DMS79 treated with DMSO at 0.1 percent for 48 hours (cell line): ENCODE results near the gene AGAP9.
"Not testable (repeated sequence)": the region's sequence is repeated elsewhere in the genome, so short reads cannot be mapped to it uniquely, and the experiment has no call there.

Experiments used
- DNase-seq: peaks from one replicate; lab custom pipeline; 2025; lab: John Stamatoyannopoulos, UW

AGAP9 gene

GRCh38 chr10:47457528-47457820, 66.0 kb downstream of the AGAP9 start:
- no peak for DNase-seq

DNA sequence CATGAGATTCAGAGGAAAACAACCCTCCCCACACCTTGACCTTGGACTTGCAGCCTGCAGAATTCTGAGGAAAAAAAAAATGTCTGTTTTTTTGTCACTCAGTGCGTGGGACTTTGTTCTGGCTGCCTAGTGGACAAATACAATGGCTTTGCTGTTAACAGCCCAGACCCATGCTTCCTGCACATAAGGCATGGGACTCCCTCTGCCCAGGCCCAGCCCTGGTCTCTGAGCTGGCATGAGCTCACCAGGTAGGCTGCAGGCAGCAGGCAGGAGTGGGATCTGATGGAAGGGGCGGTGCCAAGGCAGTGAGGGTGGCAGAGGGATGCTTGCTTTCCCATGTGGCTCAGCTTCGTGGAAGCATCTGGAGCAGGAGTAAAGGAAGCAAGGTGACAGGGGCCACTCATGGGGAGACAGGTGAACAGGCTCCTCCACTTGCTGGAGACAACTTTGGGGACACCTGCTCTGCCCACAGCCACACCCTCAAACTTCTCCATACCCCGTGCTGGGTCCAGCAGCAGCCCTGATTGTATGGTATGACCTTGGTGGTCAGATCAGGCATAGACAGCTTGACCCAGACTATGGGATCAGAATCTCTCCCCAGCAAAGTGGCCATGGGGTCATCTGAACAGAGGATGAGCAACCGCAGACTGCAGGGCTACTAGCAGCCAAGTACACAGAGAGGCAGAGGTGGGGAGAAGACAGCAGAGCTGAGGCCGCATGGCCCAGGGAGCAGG, 66.5 kb downstream of the AGAP9 start:
- no peak for DNase-seq

DNA sequence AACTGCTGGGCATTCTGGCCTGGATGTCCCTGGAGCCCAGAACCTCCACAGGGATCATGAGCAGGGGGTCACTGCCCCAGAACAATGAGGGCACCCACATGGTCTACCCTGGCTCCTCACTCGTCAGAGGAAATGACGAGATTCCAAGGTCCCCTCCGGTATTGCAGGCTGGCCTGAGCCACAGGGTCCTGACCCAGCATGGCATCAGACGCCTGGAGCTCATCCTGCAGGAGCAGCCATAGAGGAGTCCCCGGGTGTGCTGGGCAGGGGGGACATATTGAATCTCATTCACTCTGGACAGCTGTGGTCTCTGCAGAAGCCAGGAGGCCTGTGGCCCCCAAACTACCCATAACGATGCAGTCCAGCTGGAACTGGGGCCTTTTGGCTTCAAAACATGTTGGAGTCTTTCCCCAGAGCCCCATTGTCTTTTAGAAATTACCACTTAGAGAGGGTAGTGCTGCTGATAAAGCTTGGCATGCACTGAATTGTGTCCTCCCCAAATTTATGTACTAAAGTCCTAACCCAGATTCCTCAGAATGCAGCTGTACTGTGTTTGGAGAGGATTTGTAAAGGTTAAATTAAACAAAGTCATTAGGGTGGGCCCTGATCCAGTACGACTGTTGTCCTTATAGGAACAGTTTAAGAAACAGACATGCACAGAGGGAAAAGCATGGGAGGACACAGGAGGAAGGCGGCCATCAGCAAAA, 67.2 kb downstream of the AGAP9 start:
- DNase-seq = no peak

DNA sequence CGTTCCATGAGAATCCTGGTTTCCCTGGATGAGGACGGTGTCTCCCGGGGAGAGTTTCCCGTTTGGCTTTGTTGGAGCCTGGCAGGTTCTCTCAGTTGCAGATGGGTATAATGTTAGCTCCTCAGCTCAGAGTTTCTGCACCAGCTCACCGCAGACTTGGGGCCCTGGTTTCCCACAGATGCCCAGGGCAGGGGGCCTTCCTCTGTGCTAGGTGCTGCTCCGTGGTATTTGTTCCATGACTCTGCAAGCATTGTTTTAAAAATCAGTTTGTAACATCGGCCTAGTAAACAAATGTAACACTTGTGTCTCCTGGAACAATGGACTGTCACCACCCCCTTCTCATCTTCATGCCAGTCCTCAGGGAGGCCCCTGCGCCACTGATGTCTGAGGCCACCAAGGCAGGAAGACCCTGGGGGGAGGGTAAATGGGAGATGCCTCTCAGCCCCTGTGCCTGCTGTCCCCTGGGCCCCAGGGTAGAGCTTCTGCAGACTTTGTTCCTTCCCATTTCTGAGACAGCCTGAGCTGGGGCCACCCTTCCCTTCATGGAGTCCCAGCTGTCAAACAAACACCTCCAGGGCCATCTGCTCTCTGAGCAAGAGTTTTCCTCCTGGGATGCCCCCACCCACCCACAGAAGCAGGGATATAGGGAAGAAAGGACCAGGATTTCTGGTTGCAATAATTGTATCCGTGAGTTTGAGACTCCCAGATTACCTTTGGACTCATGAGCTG, 67.9 kb downstream of the AGAP9 start:
- not testable (repeated sequence) for DNase-seq

DNA sequence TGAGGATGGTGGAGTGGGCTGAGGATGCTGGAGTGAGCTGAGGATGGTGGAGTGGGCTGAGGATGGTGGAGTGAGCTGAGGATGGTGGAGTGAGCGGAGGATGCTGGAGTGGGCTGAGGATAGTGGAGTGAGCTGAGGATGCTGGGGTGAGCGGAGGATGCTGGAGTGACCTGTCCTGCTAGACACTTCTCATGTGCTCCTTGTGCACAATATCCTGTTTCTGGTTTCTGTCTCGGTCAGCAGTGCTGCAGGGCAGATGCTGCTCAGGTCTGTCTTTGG, 68.7 kb downstream of the AGAP9 start:
- no peak for DNase-seq

DNA sequence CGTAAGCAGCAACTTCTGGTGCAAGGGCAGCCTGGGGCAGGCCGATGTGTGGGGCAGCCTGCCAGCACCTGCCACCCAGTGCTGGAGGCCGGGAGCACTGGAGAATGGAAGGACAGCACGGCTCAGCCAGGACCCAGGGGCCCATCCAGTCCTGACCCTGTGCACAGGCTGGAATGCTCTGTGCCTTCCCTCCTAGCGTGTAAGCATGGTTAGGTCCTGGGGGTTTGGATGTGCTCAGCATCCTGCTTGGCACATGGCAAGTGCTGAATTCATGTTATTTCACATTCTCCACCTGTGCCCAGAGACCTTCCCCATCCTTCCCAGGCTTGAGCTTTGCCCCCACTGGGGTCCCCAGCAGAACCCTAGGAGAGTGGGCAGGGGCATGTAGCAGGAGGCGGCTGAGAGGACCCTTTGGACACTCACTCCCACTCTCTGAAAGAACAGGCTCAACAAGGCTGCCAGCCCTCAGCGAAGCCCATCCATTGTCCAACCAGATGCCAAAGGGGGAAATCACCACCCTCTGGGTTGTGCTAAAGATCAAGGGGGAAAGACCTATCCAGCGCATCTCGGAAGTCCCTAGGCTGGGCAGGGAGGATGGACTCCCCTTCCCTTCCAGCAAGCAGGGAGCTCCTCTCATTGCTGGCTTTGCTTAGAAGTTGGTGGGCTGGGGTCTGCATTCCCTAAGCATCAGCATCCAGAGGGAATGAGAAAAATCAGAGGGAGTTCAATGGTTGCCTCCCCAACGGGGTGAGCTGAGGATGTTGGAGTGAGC, 69.2 kb downstream of the AGAP9 start:
- no peak for DNase-seq

DNA sequence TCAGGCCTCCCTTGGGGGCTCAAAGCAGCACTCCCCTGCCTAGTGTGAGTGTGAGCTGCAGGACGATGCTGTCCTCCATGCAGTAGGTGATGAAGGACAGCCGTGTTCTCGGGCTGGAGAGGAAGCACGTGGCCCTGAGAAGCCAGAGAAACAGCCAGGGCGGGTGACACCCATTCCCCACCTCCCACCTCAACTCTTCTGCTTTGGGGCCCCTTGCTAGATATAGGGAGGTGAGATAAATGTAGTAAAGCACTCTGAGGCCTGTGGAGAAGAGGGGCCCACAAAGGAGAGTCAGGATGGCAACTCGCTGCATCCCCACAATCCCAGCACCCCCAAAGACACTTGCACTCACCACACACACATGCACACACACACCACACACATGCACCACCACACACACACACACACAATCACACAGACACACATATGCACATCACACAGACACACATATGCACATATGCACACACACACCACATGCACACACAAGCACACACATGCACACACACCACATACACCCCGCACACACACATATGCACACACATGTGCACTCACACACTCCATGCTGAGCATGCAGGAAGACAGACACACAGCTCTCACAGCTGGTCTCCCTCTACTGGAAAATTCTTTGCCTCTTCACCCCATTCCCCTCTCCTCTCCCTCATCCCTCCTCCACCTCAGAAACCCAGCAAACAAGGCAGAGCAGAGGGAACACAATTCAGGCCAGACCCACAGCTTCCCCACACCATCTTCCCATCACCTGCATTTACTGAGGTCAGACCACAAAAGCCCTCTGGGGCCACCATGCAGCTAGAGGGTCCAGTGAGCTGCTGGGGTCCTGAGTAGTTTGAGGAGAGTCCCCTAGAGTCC, 70.1 kb downstream of the AGAP9 start:
- no peak for DNase-seq

GRCh38 chr10:47452495-47453140, 70.8 kb downstream of the AGAP9 start:
- DNase-seq = peak; percentile 8

DNA sequence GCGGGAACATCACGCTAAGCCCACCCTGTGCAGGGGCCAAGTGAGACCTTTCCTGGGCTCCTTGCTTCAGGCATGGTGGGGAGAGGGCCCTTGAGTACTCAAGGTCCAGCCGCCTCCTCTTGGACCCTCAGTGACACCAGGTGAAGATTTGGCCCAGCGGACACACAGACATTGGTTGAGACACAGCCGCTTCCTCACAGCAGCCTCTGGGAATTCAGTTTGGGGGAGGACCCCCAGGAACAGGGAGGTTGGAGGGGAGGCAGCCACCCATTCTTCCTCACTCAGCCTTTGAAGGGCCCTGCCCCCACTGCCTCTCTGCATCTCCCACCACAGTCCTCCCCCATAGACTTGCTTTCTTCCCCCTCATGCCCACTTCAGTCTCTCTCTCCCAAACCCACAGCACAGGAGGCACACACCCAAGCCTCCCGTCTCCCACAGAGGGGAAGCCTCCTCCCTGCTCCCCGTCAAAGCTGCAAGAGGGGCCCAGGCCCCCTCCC, 71.4 kb downstream of the AGAP9 start:
- no peak for DNase-seq
